HFF-Myc (cell line): Measurements from ENCODE around the gene SHC1.

Experiments
- DNase-seq: peaks from one replicate; pipeline ENCODE4 v3.0.0-alpha.2; 2011; ENCODE audit warnings: low read depth; ENCODE audit errors: extremely low read depth
- H3K4me3 ChIP-seq: replicated peaks from 2 replicates; pipeline ENCODE4 v1.5.1; 2011; ENCODE audit warnings: low read depth, mild to moderate bottlenecking, control low read depth, low read length
- TF ChIP-seq, protein P1 (sequence below): IDR thresholded peaks from 2 replicates; pipeline ENCODE4 v1.5.1; 2012; ENCODE audit warnings: mild to moderate bottlenecking, low read depth, low read length, control low read depth; ENCODE audit errors: missing control alignments

SHC1 gene

DNA sequence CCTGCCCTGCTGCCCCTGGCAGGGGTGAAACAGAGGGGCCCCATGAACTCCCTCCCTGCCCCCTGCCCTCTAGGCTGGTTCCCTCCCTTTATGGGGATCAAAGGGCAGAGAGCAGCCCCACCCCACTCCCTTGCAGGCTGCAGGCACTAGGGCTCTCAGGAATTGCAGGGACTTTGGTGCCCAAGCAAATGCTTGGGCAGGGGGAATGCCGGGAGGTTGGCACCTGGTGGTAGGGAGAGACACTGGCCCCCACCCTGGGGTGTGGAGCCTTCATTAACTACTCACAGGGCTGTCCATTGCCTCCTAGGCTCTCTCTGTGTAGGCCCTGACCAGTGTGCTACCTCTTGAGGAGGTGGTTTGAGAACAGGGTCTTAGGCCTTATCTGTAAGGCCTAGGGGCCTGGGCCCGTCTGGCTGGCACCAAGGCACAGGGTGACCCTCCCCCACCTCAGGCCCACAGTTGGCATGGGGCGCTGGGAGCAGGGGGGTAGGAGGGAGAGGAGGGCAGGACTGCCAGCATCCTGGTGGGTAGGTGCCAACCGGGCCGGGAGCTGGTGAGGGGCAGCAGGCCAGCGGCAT is 36.8 kb upstream of the SHC1 start:
- H3K4me3 ChIP-seq = no peak overlapping the region
- TF ChIP-seq, protein P1, sequence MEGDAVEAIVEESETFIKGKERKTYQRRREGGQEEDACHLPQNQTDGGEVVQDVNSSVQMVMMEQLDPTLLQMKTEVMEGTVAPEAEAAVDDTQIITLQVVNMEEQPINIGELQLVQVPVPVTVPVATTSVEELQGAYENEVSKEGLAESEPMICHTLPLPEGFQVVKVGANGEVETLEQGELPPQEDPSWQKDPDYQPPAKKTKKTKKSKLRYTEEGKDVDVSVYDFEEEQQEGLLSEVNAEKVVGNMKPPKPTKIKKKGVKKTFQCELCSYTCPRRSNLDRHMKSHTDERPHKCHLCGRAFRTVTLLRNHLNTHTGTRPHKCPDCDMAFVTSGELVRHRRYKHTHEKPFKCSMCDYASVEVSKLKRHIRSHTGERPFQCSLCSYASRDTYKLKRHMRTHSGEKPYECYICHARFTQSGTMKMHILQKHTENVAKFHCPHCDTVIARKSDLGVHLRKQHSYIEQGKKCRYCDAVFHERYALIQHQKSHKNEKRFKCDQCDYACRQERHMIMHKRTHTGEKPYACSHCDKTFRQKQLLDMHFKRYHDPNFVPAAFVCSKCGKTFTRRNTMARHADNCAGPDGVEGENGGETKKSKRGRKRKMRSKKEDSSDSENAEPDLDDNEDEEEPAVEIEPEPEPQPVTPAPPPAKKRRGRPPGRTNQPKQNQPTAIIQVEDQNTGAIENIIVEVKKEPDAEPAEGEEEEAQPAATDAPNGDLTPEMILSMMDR = no peak
- DNase-seq = no peak

DNA sequence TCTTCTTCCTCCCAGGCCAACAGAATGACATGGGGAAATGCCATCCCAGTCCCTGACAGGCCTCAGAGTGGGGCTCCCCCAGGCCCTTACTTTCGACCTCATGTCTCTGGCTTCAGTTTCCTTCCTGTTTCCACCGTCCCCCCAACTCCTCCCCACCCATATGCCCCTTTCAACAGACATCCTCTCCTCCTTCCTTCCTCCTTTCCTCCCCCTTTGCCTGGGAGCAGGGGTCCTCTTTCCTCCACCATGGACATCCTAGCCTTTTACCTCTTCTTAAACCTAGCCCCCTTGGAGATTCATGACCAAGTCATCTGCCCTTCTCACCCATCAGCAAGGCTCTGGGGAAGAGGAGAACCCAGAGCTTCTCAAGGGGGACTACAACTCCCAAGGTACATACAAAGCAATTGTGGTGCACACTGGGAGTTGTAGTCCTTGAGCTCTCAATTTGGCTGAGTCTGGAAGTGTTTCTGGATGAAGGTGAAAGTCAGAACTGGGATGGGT is 36.1 kb upstream of the SHC1 start:
- no peak for DNase-seq
- no peak overlapping the region for H3K4me3 ChIP-seq
- TF ChIP-seq, protein P1 = no peak

DNA sequence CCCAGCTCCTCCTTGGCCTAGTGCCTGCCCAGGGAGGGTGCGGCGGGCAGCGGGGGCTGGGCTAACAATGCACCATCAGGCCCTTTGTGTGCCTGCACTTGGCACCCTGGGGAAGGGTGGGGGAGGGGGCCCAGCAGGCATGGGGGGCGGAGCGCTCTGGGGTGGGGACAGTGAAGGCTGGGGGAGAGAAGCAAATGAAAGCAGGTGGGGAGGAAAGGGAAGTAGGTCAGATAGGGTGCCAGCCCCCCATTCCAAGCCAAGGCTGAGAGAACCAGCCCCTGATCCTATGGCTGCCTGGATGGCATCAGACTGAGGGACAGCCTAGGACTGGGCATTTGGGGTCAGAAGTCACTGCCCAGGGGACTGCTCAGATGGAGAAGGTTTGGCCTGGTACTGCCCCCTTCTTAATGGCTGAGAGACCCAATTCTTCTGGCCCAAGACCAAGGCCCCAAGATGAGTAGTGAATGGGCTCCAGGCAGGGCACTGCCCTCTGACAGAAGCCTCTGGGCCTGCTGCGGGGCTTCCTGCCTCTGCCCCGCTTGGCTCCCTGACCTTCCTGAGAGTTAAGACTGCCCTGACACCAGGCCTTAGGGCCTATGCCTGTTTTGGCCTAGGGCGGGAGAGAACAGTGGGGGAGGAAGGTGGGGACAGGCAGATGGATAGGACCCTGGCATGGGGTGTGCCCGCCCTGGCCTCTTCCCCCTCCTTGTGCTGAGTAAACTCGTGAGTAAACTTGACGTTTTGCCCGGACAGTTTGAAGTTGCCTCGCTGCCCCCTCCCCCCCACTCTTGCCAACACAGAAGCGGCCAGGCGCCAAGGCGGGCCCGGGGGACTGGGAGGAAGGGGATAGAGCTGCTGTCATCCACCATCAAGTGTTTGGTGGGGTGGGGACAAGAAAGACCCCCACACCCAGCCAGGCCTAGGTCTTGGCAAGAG is 34.8 kb upstream of the SHC1 start:
- TF ChIP-seq, protein P1 = no peak
- peak overlapping the region; percentile 93; the same call in 1 of the 2 replicates for H3K4me3 ChIP-seq
- no peak for DNase-seq

DNA sequence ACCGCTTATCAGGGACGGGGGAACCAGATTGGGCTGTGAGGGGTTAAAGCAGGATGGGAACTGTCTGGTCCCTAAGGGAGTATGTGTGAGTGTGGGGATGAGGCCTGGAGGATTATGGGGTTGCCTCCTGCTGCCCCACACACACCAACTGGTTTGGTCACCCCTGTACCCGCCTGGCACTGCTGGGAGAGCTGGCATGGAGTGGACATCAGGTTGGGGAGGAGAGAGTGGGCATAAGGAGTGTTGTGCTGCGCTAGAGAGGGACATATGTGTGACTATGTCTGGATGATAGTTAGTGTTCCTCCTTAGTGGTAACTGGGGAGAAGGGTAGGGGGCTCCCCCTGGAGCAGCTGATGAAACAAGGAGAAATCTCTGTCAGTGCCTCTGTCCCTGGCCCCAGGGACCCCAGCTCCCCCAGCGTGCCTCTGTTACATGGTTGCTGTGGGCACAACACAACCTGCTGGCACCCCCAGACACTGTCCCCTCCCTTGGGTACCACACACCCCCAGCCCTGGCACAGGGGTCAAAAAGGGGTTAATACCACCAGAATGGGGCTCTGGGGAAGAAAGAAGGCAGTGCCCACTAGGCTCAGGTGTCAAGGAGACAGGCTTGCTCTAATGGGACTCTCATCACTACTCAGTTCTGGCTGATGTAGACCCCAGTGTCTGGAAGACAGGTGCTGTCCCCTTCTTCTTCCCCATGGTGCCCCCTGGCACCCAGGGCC is 34.0 kb upstream of the SHC1 start:
- H3K4me3 ChIP-seq = peak overlapping the region; percentile 93
- DNase-seq = no peak

DNA sequence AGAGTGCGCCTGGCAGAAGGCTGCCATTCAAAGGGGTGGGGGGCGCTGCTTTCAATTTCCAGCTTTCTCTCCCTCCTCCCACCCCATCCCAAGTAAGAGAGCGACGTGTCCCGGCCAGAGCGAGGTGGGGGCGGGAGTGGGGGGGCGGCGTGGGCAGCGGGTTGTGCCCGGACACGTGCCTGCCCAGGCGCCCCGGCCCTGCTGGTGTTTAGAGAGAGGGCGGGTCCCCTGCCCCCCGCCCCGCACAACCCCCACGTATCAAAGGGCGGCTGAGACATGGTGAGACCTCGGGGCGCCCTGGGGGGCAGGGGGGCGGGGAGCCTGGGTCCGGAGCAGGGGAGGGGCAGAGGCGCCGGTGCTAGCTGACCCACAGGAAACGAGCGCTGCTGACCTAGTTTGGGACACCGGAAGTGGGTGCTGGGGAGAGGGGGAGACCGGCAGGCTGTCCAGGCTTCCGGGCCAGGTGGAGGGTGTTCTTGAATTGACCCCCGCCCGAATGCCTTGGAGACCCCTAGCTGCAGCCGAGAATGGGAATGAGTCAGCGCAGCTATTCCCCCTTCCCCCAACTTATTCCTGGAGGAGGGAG is 33.3 kb upstream of the SHC1 start:
- DNase-seq = no peak
- TF ChIP-seq, protein P1 = no peak
- H3K4me3 ChIP-seq = peak overlapping the region; percentile 93

More for the DNA sequence above, 34.0 kb upstream of the SHC1 start:
- TF ChIP-seq, protein P1 = no peak

DNA sequence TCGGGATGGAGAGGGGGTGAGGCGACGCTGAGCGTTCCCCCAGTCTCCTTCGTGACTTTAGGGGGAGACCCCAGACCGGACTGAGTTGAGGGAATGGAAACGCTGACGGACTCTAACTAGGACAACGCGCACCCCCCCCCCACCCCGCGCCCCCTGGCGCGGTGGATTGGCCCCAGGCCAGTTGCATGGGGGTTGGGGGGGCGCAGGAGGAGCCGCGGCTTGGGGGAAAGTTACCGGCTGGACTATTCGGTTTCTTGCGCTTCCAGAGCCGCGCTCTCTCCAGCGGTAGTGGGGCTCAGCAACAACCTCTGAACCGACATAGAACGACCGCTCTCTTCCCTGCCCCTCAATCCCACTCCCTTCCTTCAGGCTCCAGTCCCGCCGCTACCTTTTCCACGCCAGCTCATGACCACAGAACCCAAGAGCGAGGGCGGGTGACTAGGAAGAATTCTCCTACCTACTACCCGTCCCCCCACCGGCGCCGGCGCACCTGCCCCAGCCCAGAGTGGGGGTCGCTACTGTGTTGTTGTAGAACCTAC is 32.7 kb upstream of the SHC1 start:
- DNase-seq = no peak
- peak overlapping the region; percentile 93 for H3K4me3 ChIP-seq

More for the DNA sequence above, 32.7 kb upstream of the SHC1 start:
- TF ChIP-seq, protein P1 = no peak
